ENCODE measurements around the gene ZMIZ1.

GRCh38 chr10:79057481-79058275 lies 11.1 kb upstream of the ZMIZ1 start:
- TF ChIP-seq, protein P1, sequence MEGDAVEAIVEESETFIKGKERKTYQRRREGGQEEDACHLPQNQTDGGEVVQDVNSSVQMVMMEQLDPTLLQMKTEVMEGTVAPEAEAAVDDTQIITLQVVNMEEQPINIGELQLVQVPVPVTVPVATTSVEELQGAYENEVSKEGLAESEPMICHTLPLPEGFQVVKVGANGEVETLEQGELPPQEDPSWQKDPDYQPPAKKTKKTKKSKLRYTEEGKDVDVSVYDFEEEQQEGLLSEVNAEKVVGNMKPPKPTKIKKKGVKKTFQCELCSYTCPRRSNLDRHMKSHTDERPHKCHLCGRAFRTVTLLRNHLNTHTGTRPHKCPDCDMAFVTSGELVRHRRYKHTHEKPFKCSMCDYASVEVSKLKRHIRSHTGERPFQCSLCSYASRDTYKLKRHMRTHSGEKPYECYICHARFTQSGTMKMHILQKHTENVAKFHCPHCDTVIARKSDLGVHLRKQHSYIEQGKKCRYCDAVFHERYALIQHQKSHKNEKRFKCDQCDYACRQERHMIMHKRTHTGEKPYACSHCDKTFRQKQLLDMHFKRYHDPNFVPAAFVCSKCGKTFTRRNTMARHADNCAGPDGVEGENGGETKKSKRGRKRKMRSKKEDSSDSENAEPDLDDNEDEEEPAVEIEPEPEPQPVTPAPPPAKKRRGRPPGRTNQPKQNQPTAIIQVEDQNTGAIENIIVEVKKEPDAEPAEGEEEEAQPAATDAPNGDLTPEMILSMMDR (IDR thresholded peaks at IDR 0.05), result no peak
- no peak for TF ChIP-seq POLR2A (IDR thresholded peaks at IDR 0.05)
